Psoas muscle (tissue), 8 donors: Measurements from ENCODE around the gene MPZL3. TPM values are rescaled to one million over a fixed set of nuclear protein-coding genes. Genes with fewer than 3 reads are reported as not detected.

ENCODE experiments used
- ATAC-seq, 4 donors: fragments of 200-7000 bp; cut with Tn5 transposase; one replicate each; pipeline ENCODE4 v1.9.1; 2020; ENCODE audit warnings: moderate library complexity in 3 of 4, mild to moderate bottlenecking in 2 of 4
- DNase-seq, 2 donors: peaks; one replicate each; pipeline ENCODE4 v3.0.0-alpha.2; 2020
- H3K27ac ChIP-seq: fragments of 200-600 bp; one replicate; pipeline ENCODE4 v1.8.0; 2022
- H3K27me3 ChIP-seq, 3 donors: fragments of 200-600 bp in 1 of 3; one replicate each; pipeline versions ENCODE4 v1.6.1 to v1.8.0; 2013 to 2022; ENCODE audit warnings: low read length in 2 of 3, mild to moderate bottlenecking in 2 of 3, moderate library complexity in 1 of 3; ENCODE audit not compliant: insufficient read depth in 3 of 3
- H3K36me3 ChIP-seq, 2 donors: fragments of 200-600 bp in 1 of 2; one replicate each; pipeline versions ENCODE4 v1.6.1 to v1.8.0; 2013 to 2022; ENCODE audit warnings: low read depth in 1 of 2, mild to moderate bottlenecking in 1 of 2, moderate library complexity in 1 of 2; ENCODE audit not compliant: insufficient read depth in 1 of 2
- H3K4me1 ChIP-seq: fragments of 200-600 bp; one replicate; pipeline ENCODE4 v1.8.0; 2022
- H3K4me3 ChIP-seq: fragments of 200-600 bp; one replicate; pipeline ENCODE4 v1.8.0; 2022; ENCODE audit warnings: mild to moderate bottlenecking
- H3K9me3 ChIP-seq: fragments of 200-600 bp; one replicate; pipeline ENCODE4 v1.8.0; 2022
- CTCF ChIP-seq: fragments of 200-600 bp; IDR thresholded peaks from one replicate; pipeline ENCODE4 v1.8.0; 2022; ENCODE audit warnings: antibody characterized with exemption
- WGBS, 3 donors: extraction: QIAGEN DNeasy Blood & Tissue Kit; methylation state at CpG; one replicate each; pipeline versions ENCODE4 v1.1.6 to v1.1.7; 2013; 5-methylcytosine and 5-hydroxymethylcytosine counted together
- intact Hi-C, 2 donors: fragments of 100-400 bp; cut with DNase I; formaldehyde crosslinking; loops; one replicate each; pipeline versions ENCODE4 v1.11.0 to v1.14.2; 2022
- polyA plus RNA-seq, 3 donors: library from polyadenylated mRNA; stranded (reverse); fragments of 200-250 nt; gene quantifications; one replicate each; pipeline ENCODE4 v1.2.3, GENCODE V29; 2013
- total RNA-seq, 4 donors: library from RNA; stranded (reverse); fragmentation: NEBNext Ultra II Directional in 2 of 4; extraction: Animal tissue kit (Norgen Biotek cat#: 25700) in 2 of 4; gene quantifications; one replicate each; pipeline versions ENCODE4 v1.2.1 to v1.2.4, GENCODE V29; 2021 to 2023
- donor health status: healthy with polysubstance abuse.
- donor health status: DM: no; HTN: no; CAD: no; lungs with moderate emphysema.
- donor health status: Bipolar disorder and iron deficiency.
- donor health status: healthy.
- donor health status: DM: yes; HTN: yes; CAD: no.
- donor health status: DM: no; HTN: no; CAD: no.
- donor health status: DM: no; HTN: no; CAD: no.
- donor health status: DM: yes; HTN: yes; CAD: no.

The MPZL3 gene
- total and polyA plus RNA-seq, 7 donors = 0.07 to 0.97 (median 0.22) TPM

GRCh38 chr11:118219732-118220131, 32.4 kb downstream of the MPZL3 start:
- no peaks in the 10 kb centered on the region for H3K36me3 ChIP-seq
- intact Hi-C loops = no loop called here
- H3K4me3 ChIP-seq = no peak overlapping the region
- ATAC-seq (no peak), DNase-seq (no peak)
- H3K27ac ChIP-seq = no peak overlapping the region
- 68 to 78% (median 75%) methylated on average over 1 of the region's 1 CpG for WGBS, 3 donors
- no peaks in the 10 kb centered on the region for H3K9me3 ChIP-seq
- peaks cover under 1 to 28% (median 4%) of the 10 kb centered on the region in 3 donors for H3K27me3 ChIP-seq
- no peaks in the 10 kb centered on the region for H3K4me1 ChIP-seq
- TF ChIP-seq CTCF = no peak

GRCh38 chr11:118219244-118219643, 32.9 kb downstream of the MPZL3 start:
- DNase-seq (no peak), ATAC-seq (no peak)
- Histone ChIP-seq H3K36me3 (no peaks in the 10 kb centered on the region), H3K27me3 (peaks cover 4 to 32% (median 4%) of the 10 kb centered on the region in 3 donors), H3K4me3 (no peak overlapping the region), H3K9me3 (no peaks in the 10 kb centered on the region), H3K27ac (no peak overlapping the region), H3K4me1 (no peaks in the 10 kb centered on the region)
- TF ChIP-seq CTCF = no peak
- intact Hi-C loops = no loop called here

- no peak for TF ChIP-seq CTCF
- Histone ChIP-seq H3K27me3 (peaks cover 4 to 38% (median 4%) of the 10 kb centered on the region in 3 donors), H3K9me3 (no peaks in the 10 kb centered on the region), H3K4me3 (no peak overlapping the region), H3K36me3 (no peaks in the 10 kb centered on the region), H3K27ac (no peak overlapping the region), H3K4me1 (no peaks in the 10 kb centered on the region)
- intact Hi-C loops = no loop called here
- DNase-seq (no peak), ATAC-seq (no peak)
- 96 to 99% (median 96%) methylated on average over 3 of the region's 3 CpGs for WGBS, 3 donors
Measured at GRCh38 chr11:118217575-118217974, 34.6 kb downstream of the MPZL3 start.

GRCh38 chr11:118216621-118217481, 35.3 kb downstream of the MPZL3 start:
- H3K27me3 ChIP-seq = peaks cover 4 to 30% (median 4%) of the 10 kb centered on the region in 3 donors

More at GRCh38 chr11:118216621-118217481, 35.3 kb downstream of the MPZL3 start:
- ATAC-seq = no peak
- intact Hi-C loops = no loop called here
- H3K4me1 ChIP-seq = no peaks in the 10 kb centered on the region
- 78 to 80% (median 78%) methylated on average over 11 of the region's 11 CpGs for WGBS, 3 donors
- no peaks in the 10 kb centered on the region for H3K36me3 ChIP-seq
- H3K9me3 ChIP-seq = no peaks in the 10 kb centered on the region
- no peak for DNase-seq
- no peak overlapping the region for H3K27ac ChIP-seq
- H3K4me3 ChIP-seq = no peak overlapping the region
- TF ChIP-seq CTCF = no peak
